HepG2 (cell line): ENCODE measurements around the gene ACTN3. TPM values are rescaled to one million over a fixed set of nuclear protein-coding genes. Genes with fewer than 3 reads are reported as not detected.

ENCODE experiments used
- ASH2L ChIP-seq: fragments of 300-600, 200-600 bp; sonication (generic); IDR thresholded peaks from 2 replicates; pipeline ENCODE4 v1.7.0; 2017; ENCODE audit warnings: low read depth, mild to moderate bottlenecking, moderate library complexity, mixed read lengths, low read length; ENCODE audit not compliant: insufficient read length
- ATRX ChIP-seq: sonication (generic); formaldehyde crosslinking; IDR thresholded peaks from 2 replicates; pipeline ENCODE4 v1.4.0; 2020; ENCODE audit warnings: missing genetic modification reagents, borderline replicate concordance
- BCL3 ChIP-seq: sonication (generic); formaldehyde crosslinking; IDR thresholded peaks from 2 replicates; pipeline ENCODE4 v1.5.1; 2020; ENCODE audit warnings: mild to moderate bottlenecking, missing genetic modification reagents, moderate library complexity
- BRD4 ChIP-seq: sonication (generic); formaldehyde crosslinking; IDR thresholded peaks from 2 replicates; pipeline ENCODE4 v1.4.0; 2020; ENCODE audit warnings: missing genetic modification reagents
- CEBPB ChIP-seq: IDR thresholded peaks from 2 replicates; pipeline ENCODE4 v1.6.1; 2011; ENCODE audit warnings: low read depth, low read length, improper control_type of control experiment, borderline replicate concordance
- HMG20A ChIP-seq: IDR thresholded peaks from 2 replicates; pipeline ENCODE4 v1.6.1; 2016; ENCODE audit warnings: borderline replicate concordance
- MED13 ChIP-seq: sonication (generic); formaldehyde crosslinking; IDR thresholded peaks from 2 replicates; pipeline ENCODE4 v1.5.0; 2020; ENCODE audit warnings: missing genetic modification reagents
- NFKB2 ChIP-seq: sonication (generic); formaldehyde crosslinking; IDR thresholded peaks from 2 replicates; pipeline ENCODE4 v1.4.0; 2020; ENCODE audit warnings: missing genetic modification reagents, borderline replicate concordance
- RAD21 ChIP-seq: fragments of 450-650 bp; formaldehyde crosslinking; IDR thresholded peaks from 2 replicates; pipeline ENCODE4 v1.5.0; 2020; ENCODE audit warnings: mild to moderate bottlenecking
- RBAK ChIP-seq: sonication (generic); formaldehyde crosslinking; IDR thresholded peaks from 2 replicates; pipeline ENCODE4 v1.5.1; 2020; ENCODE audit warnings: mild to moderate bottlenecking, missing genetic modification reagents
- UBTF ChIP-seq: sonication (generic); formaldehyde crosslinking; IDR thresholded peaks from 2 replicates; pipeline ENCODE4 v1.4.0; 2020; ENCODE audit warnings: mild to moderate bottlenecking, missing genetic modification reagents
- ZBTB21 ChIP-seq: sonication (generic); formaldehyde crosslinking; IDR thresholded peaks from 2 replicates; pipeline ENCODE4 v1.4.0; 2020; ENCODE audit warnings: missing genetic modification reagents
- ZFP37 ChIP-seq: sonication (generic); formaldehyde crosslinking; IDR thresholded peaks from 2 replicates; pipeline ENCODE4 v1.4.0; 2020; ENCODE audit warnings: missing genetic modification reagents, borderline replicate concordance
- ZNF569 ChIP-seq: sonication (generic); formaldehyde crosslinking; IDR thresholded peaks from 2 replicates; pipeline ENCODE4 v1.5.0; 2020; ENCODE audit warnings: mild to moderate bottlenecking, missing genetic modification reagents, moderate library complexity, borderline replicate concordance
- ZNF709 ChIP-seq: sonication (generic); formaldehyde crosslinking; IDR thresholded peaks from 2 replicates; pipeline ENCODE4 v1.5.0; 2020; ENCODE audit warnings: mild to moderate bottlenecking, missing genetic modification reagents
- ZNF740 ChIP-seq: sonication (generic); formaldehyde crosslinking; IDR thresholded peaks from 2 replicates; pipeline ENCODE4 v1.4.0; 2020; ENCODE audit warnings: missing genetic modification reagents
- ZNF792 ChIP-seq: IDR thresholded peaks from 2 replicates; pipeline ENCODE4 v1.6.1; 2016
- polyA plus RNA-seq, 8 experiments: library from polyadenylated mRNA; depleted of rRNA in 3 of 8; stranded (reverse) in 7 of 8; unstranded in 1 of 8; fragments of >200 nt; fragmentation: Illumina TruSeq in 4 of 8; extraction: Trizol in 4 of 8; gene quantifications; 2 replicates each; pipeline versions ENCODE4 v1.2.1 to v1.2.3, GENCODE V29; 2011 to 2016; ENCODE audit warnings: low read depth in 4 of 8, missing spikeins in 1 of 8, mixed read lengths in 1 of 8; ENCODE audit not compliant: insufficient read depth in 1 of 8
- total RNA-seq, 5 experiments: library from RNA; depleted of rRNA; stranded (reverse); fragments of >200 nt; fragmentation: Illumina TruSeq; extraction: Trizol; gene quantifications; 2 replicates each; pipeline ENCODE4 v1.2.3, GENCODE V29; 2016; ENCODE audit warnings: low read depth in 1 of 5
- TF ChIP-seq, protein P1 (sequence below): sonication (generic); formaldehyde crosslinking; IDR thresholded peaks from 2 replicates; pipeline ENCODE4 v1.4.0; 2020; ENCODE audit warnings: missing genetic modification reagents, borderline replicate concordance
- TF ChIP-seq, protein P2 (sequence below): sonication (generic); formaldehyde crosslinking; IDR thresholded peaks from 2 replicates; pipeline ENCODE4 v1.4.0; 2020; ENCODE audit warnings: mild to moderate bottlenecking, low read depth, missing genetic modification reagents
- TF ChIP-seq, protein P3 (sequence below): IDR thresholded peaks from 2 replicates; pipeline ENCODE4 v1.6.1; 2018; ENCODE audit warnings: missing genetic modification reagents, mild to moderate bottlenecking, missing compliant biosample characterization

ACTN3 gene
- total and polyA plus RNA-seq, 2 of the 13 experiments (the other 11 are each of a cell fraction or from before 2014, with no cell fraction given) = 0.04 to 0.09 TPM

DNA sequence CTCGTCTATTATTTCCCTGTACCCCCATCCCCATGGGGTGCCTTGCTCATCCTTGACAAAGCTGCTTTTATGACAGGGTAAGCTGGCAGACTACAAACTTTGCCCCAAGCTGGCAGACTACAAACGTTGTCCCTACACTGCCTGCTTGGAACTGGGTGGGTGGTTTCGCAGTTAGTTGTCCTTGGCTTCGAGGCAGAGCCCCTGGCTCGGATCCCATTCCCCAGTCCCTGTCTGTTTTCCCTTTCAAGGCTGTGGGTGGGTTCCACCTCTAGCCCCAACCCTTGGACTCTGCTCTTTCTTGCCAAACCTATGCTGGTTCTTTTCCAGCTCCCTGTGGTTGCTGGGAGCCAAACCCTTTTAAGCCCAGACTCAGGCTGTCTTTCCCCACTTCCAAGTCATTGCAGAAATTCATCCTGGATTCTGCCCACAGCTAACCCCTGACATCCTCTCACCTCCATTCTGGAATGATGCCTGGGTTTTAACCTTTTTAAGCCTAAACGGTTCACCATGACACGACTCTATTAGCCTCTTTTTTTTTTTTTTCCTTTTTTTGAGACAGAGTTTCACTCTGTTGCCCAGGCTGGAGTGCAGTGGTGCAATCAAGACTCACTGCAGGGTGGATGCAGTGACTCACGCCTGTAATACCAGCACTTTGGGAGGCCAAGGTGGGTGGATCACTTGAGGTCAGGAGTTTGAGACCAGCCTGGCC is 60.6 kb downstream of the ACTN3 start (continued):
- TF ChIP-seq, protein P1, sequence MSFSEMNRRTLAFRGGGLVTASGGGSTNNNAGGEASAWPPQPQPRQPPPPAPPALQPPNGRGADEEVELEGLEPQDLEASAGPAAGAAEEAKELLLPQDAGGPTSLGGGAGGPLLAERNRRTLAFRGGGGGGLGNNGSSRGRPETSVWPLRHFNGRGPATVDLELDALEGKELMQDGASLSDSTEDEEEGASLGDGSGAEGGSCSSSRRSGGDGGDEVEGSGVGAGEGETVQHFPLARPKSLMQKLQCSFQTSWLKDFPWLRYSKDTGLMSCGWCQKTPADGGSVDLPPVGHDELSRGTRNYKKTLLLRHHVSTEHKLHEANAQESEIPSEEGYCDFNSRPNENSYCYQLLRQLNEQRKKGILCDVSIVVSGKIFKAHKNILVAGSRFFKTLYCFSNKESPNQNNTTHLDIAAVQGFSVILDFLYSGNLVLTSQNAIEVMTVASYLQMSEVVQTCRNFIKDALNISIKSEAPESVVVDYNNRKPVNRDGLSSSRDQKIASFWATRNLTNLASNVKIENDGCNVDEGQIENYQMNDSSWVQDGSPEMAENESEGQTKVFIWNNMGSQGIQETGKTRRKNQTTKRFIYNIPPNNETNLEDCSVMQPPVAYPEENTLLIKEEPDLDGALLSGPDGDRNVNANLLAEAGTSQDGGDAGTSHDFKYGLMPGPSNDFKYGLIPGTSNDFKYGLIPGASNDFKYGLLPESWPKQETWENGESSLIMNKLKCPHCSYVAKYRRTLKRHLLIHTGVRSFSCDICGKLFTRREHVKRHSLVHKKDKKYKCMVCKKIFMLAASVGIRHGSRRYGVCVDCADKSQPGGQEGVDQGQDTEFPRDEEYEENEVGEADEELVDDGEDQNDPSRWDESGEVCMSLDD = peak; percentile 57; the same call in 1 of the 2 replicates
- TF ChIP-seq MED13 (CRISPR knock-in tag) (no peak), ZNF792 (CRISPR knock-in tag) (no peak), NFKB2 (CRISPR knock-in tag) (no peak), ATRX (CRISPR knock-in tag) (no peak), ZBTB21 (CRISPR knock-in tag) (no peak), RBAK (CRISPR knock-in tag) (no peak), ZFP37 (CRISPR knock-in tag) (no peak), BRD4 (no peak), CEBPB (peak; percentile 55), ZNF709 (no peak), BCL3 (CRISPR knock-in tag) (no peak), HMG20A (CRISPR knock-in tag) (0 out of 2 replicates have a peak, but pooled peaks have one; percentile 40), UBTF (CRISPR knock-in tag) (no peak), ZNF569 (no peak), RAD21 (0 out of 2 replicates have a peak, but pooled peaks have one; percentile 12), ZNF740 (CRISPR knock-in tag) (no peak), ASH2L (no peak)
- TF ChIP-seq, protein P2, sequence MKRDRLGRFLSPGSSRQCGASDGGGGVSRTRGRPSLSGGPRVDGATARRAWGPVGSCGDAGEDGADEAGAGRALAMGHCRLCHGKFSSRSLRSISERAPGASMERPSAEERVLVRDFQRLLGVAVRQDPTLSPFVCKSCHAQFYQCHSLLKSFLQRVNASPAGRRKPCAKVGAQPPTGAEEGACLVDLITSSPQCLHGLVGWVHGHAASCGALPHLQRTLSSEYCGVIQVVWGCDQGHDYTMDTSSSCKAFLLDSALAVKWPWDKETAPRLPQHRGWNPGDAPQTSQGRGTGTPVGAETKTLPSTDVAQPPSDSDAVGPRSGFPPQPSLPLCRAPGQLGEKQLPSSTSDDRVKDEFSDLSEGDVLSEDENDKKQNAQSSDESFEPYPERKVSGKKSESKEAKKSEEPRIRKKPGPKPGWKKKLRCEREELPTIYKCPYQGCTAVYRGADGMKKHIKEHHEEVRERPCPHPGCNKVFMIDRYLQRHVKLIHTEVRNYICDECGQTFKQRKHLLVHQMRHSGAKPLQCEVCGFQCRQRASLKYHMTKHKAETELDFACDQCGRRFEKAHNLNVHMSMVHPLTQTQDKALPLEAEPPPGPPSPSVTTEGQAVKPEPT (CRISPR knock-in tag) = no peak
- TF ChIP-seq, protein P3, sequence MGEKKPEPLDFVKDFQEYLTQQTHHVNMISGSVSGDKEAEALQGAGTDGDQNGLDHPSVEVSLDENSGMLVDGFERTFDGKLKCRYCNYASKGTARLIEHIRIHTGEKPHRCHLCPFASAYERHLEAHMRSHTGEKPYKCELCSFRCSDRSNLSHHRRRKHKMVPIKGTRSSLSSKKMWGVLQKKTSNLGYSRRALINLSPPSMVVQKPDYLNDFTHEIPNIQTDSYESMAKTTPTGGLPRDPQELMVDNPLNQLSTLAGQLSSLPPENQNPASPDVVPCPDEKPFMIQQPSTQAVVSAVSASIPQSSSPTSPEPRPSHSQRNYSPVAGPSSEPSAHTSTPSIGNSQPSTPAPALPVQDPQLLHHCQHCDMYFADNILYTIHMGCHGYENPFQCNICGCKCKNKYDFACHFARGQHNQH (CRISPR knock-in tag) = no peak
